GM12892 (cell line): ENCODE results near the gene TEX48.

Source experiments
- POLR2A ChIP-seq: IDR thresholded peaks from 2 replicates; pipeline ENCODE4 v1.6.1; 2011; ENCODE audit warnings: low read depth, low read length, control low read depth
- POLR2AphosphoS5 ChIP-seq: IDR thresholded peaks from 2 replicates; pipeline ENCODE4 v1.6.1; 2011; ENCODE audit warnings: low read depth, low read length, control low read depth

GRCh38 chr9:114688909-114689610 lies 7.1 kb upstream of the TEX48 start:
- no peak for TF ChIP-seq POLR2A
- no peak for TF ChIP-seq POLR2AphosphoS5
